Prostate gland (tissue), 2 donors: ENCODE data around the gene ARSI.

Experiments used
- POLR2A ChIP-seq: fragments of 450-650 bp; IDR thresholded peaks from one replicate; pipeline ENCODE4 v1.6.1; 2016; ENCODE audit warnings: antibody characterized with exemption, mild to moderate bottlenecking
- TF ChIP-seq, protein P1 (sequence below), 4 experiments: fragments of 200-600 bp in 2 of 4; fragments of 450-650 bp in 2 of 4; sonication (generic) in 2 of 4; IDR thresholded peaks; 1 replicate in 3 of 4; 2 replicates in 1 of 4; pipeline ENCODE4 v1.5.1; 2016 to 2019; ENCODE audit warnings: antibody characterized with exemption in 4 of 4, mild to moderate bottlenecking in 2 of 4, moderate library complexity in 2 of 4

DNA sequence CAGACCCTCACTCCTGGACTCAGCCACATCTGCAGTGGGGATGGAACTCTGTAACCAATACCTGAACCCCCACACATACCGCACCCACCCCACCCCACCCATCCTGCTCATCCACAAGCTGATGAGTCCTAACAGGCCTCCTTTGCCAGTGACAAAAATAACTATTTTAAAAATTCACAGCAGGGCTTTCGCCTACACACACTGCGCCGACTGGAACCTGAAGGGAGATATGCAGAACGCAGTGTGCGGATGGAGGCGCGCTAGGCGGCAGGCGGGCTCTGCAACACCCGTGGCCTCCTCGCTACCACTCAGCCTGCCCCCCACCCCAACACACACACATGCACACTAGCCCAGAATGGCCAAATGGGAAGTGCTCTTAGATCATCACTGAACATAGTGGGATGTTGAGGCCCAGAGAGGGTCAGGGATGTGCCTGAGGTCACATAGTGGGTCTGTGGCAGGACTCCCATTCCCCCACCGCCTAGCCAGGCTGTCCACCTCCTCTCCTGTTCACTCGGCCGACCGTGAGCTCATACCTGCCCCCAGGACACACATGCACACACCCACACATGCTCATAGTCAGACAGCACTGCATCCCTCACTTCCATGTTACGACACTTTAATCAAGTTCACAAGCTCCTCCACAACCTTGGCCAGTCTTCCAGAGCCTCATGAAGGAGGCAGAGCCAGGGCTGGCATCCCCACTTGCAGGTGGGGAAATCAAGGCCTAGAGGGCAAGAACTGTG is 6.8 kb downstream of the ARSI start:
- TF ChIP-seq POLR2A, result no peak
- TF ChIP-seq, protein P1, sequence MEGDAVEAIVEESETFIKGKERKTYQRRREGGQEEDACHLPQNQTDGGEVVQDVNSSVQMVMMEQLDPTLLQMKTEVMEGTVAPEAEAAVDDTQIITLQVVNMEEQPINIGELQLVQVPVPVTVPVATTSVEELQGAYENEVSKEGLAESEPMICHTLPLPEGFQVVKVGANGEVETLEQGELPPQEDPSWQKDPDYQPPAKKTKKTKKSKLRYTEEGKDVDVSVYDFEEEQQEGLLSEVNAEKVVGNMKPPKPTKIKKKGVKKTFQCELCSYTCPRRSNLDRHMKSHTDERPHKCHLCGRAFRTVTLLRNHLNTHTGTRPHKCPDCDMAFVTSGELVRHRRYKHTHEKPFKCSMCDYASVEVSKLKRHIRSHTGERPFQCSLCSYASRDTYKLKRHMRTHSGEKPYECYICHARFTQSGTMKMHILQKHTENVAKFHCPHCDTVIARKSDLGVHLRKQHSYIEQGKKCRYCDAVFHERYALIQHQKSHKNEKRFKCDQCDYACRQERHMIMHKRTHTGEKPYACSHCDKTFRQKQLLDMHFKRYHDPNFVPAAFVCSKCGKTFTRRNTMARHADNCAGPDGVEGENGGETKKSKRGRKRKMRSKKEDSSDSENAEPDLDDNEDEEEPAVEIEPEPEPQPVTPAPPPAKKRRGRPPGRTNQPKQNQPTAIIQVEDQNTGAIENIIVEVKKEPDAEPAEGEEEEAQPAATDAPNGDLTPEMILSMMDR (IDR thresholded peaks at IDR 0.05), result no peak
